H1 (cell line): ENCODE measurements around the gene ZNF672. TPM values are rescaled to one million over a fixed set of nuclear protein-coding genes. Genes with fewer than 3 reads are reported as not detected.

Source experiments
- BRCA1 ChIP-seq: IDR thresholded peaks from 2 replicates; pipeline ENCODE4 v1.6.1; 2012; ENCODE audit warnings: low read depth, low read length, improper control_type of control experiment
- CBX8 ChIP-seq: fragments of 300-800, 300-1000 bp; sonication (generic); IDR thresholded peaks from 2 replicates; pipeline ENCODE4 v1.7.1; 2016; ENCODE audit warnings: low read depth, low read length, borderline replicate concordance
- CEBPB ChIP-seq: IDR thresholded peaks from 2 replicates; pipeline ENCODE4 v1.6.1; 2012; ENCODE audit warnings: low read depth, low read length
- CHD1 ChIP-seq: IDR thresholded peaks from 2 replicates; pipeline ENCODE4 v1.6.1; 2012; ENCODE audit warnings: low read depth, low read length, improper control_type of control experiment
- CTBP2 ChIP-seq: IDR thresholded peaks from 2 replicates; pipeline ENCODE4 v1.7.0; 2011; ENCODE audit warnings: borderline replicate concordance, mild to moderate bottlenecking, moderate library complexity, mixed read lengths, low read length; ENCODE audit not compliant: insufficient read depth, insufficient read length
- CTCF ChIP-seq, 3 experiments: IDR thresholded peaks; 1 replicate in 2 of 3; 2 replicates in 1 of 3; pipeline versions ENCODE4 v1.5.1 to v1.6.1; 2011; ENCODE audit warnings: low read length in 3 of 3, mild to moderate bottlenecking in 3 of 3, inconsistent platforms in 2 of 3, low read depth in 1 of 3, moderate library complexity in 1 of 3; ENCODE audit not compliant: insufficient read depth in 1 of 3; ENCODE audit errors: control extremely low read depth in 1 of 3
- EP300 ChIP-seq, 2 experiments: IDR thresholded peaks; 1 replicate in 1 of 2; 2 replicates in 1 of 2; pipeline ENCODE4 v1.6.1; 2011 to 2012; ENCODE audit warnings: low read depth in 2 of 2, low read length in 2 of 2, mild to moderate bottlenecking in 2 of 2, borderline replicate concordance in 1 of 2, inconsistent platforms in 1 of 2, moderate library complexity in 1 of 2
- EZH2 ChIP-seq: fragments of 200-600 bp; sonication (generic); IDR thresholded peaks from 2 replicates; pipeline ENCODE4 v1.7.1; 2012; ENCODE audit warnings: low read depth, mild to moderate bottlenecking, moderate library complexity, low read length, inconsistent platforms; ENCODE audit not compliant: severe bottlenecking
- GABPA ChIP-seq: IDR thresholded peaks from 2 replicates; pipeline ENCODE4 v1.6.1; 2011; ENCODE audit warnings: mild to moderate bottlenecking, low read length, moderate library complexity, borderline replicate concordance; ENCODE audit not compliant: insufficient read depth
- KDM1A ChIP-seq: fragments of 200-600, 300-600 bp; sonication (generic); IDR thresholded peaks from 2 replicates; pipeline ENCODE4 v1.7.1; 2016; ENCODE audit warnings: mild to moderate bottlenecking, low read length, borderline replicate concordance
- KDM5A ChIP-seq: fragments of 200-600 bp; IDR thresholded peaks from 2 replicates; pipeline ENCODE4 v1.7.1; 2012; ENCODE audit warnings: mild to moderate bottlenecking, low read length, inconsistent platforms, mixed read lengths
- NRF1 ChIP-seq: IDR thresholded peaks from 2 replicates; pipeline ENCODE4 v1.6.1; 2011; ENCODE audit warnings: mild to moderate bottlenecking, low read depth, low read length, improper control_type of control experiment
- PHF8 ChIP-seq: fragments of 200-600 bp; sonication (generic); conservative IDR thresholded peaks from 2 replicates; pipeline ENCODE4 v1.7.1; 2012; ENCODE audit warnings: low read depth, mild to moderate bottlenecking, inconsistent platforms, low read length, moderate library complexity
- RAD21 ChIP-seq, 2 experiments: IDR thresholded peaks in 1 of 2; conservative IDR thresholded peaks in 1 of 2; 2 replicates each; pipeline ENCODE4 v1.6.1; 2011; ENCODE audit warnings: low read depth in 2 of 2, low read length in 2 of 2, improper control_type of control experiment in 1 of 2, inconsistent platforms in 1 of 2, mild to moderate bottlenecking in 1 of 2, moderate library complexity in 1 of 2
- RNF2 ChIP-seq: fragments of 200-900, 300-1000 bp; sonication (generic); IDR thresholded peaks from 2 replicates; pipeline ENCODE4 v1.7.1; 2016; ENCODE audit warnings: borderline replicate concordance, low read depth, mild to moderate bottlenecking, antibody characterized with exemption, low read length; ENCODE audit not compliant: poor library complexity, severe bottlenecking; ENCODE audit errors: missing control alignments
- RXRA ChIP-seq: IDR thresholded peaks from 2 replicates; pipeline ENCODE4 v1.6.1; 2011; ENCODE audit warnings: low read depth, mild to moderate bottlenecking, low read length, moderate library complexity; ENCODE audit not compliant: insufficient read depth
- SIN3A ChIP-seq, 2 experiments: IDR thresholded peaks in 1 of 2; conservative IDR thresholded peaks in 1 of 2; 2 replicates each; pipeline ENCODE4 v1.6.1; 2011 to 2012; ENCODE audit warnings: low read length in 2 of 2, improper control_type of control experiment in 1 of 2, low read depth in 1 of 2, mild to moderate bottlenecking in 1 of 2
- SP4 ChIP-seq: IDR thresholded peaks from 2 replicates; pipeline ENCODE4 v1.6.1; 2012; ENCODE audit warnings: low read length, inconsistent platforms
- TAF1 ChIP-seq: IDR thresholded peaks from 2 replicates; pipeline ENCODE4 v1.6.1; 2011; ENCODE audit warnings: mild to moderate bottlenecking, low read depth, low read length
- TAF7 ChIP-seq: optimal IDR thresholded peaks from 2 replicates; pipeline ENCODE3; 2011; ENCODE audit warnings: low read depth, mild to moderate bottlenecking, inconsistent platforms, low read length, moderate library complexity, borderline replicate concordance
- polyA plus RNA-seq, 7 experiments: library from polyadenylated mRNA; depleted of rRNA in 3 of 7; stranded (reverse) in 5 of 7; unstranded in 2 of 7; fragments of >200 nt in 5 of 7; fragments of 200-250 nt in 2 of 7; gene quantifications; 1 replicate in 5 of 7; 2 replicates in 1 of 7; 4 replicates in 1 of 7; pipeline versions ENCODE4 v1.2.1 to v1.2.3, GENCODE V29; 2011 to 2013; ENCODE audit warnings: missing spikeins in 2 of 7, mixed read lengths in 2 of 7
- total RNA-seq: library from RNA; stranded (reverse); fragmentation: NEBNext Ultra II Directional; extraction: Animal tissue kit (Norgen Biotek cat#: 25700); gene quantifications from 2 replicates; pipeline ENCODE4 v1.2.1, GENCODE V29; 2021

The ZNF672 gene
- total and polyA plus RNA-seq, 2 of the 8 experiments (the other 6 are each of a cell fraction or from before 2014, with no cell fraction given): 30.7 to 40.4 TPM

- TF ChIP-seq CTCF (IDR thresholded peaks at IDR 0.05; ENCODE audit: control extremely low read depth in 1 of 3, insufficient read depth in 1 of 3, low read depth in 1 of 3, low read length in 3 of 3) (no peak; a peak in 1 of 4 replicates), BRCA1 (no peak), GABPA (no peak), KDM5A (no peak), CHD1 (no peak), CBX8 (no peak), PHF8 (0 out of 2 replicates have a peak, but pooled peaks have one; percentile 11), EZH2 (no peak), RAD21 (IDR thresholded peaks at IDR 0.05 in 1 of 2, conservative IDR thresholded peaks at IDR 0.05 in 1 of 2; ENCODE audit: low read depth in 2 of 2, low read length in 2 of 2) (no peak; a peak in 1 of 4 replicates), CEBPB (no peak), RNF2 (no peak), TAF1 (peak; percentile 92), RXRA (no peak), SIN3A (conservative IDR thresholded peaks at IDR 0.05 in 1 of 2, IDR thresholded peaks at IDR 0.05 in 1 of 2; ENCODE audit: low read depth in 1 of 2, low read length in 2 of 2) (peak; percentile 8 to 51; a peak in 2 of 4 replicates), EP300 (IDR thresholded peaks at IDR 0.05; ENCODE audit: borderline replicate concordance in 1 of 2, low read depth in 2 of 2, low read length in 2 of 2) (no peak), CTBP2 (no peak), NRF1 (no peak), TAF7 (peak; percentile 89), SP4 (no peak; the same call in 1 of the 2 replicates), KDM1A (no peak)
Measured at GRCh38 chr1:248837781-248838356, at the start of gene ZNF672 (continued).
